ENCODE results near the gene STAT5B. TPM values are rescaled to one million over a fixed set of nuclear protein-coding genes. Genes with fewer than 3 reads are reported as not detected.

Gene STAT5B
- total and polyA plus RNA-seq, 9 of the 15 experiments (the other 6 are each of a cell fraction or from before 2014, with no cell fraction given) = 20.8 to 176 (median 92.4) TPM

- no peak for TF ChIP-seq CBX8 (IDR thresholded peaks at IDR 0.05; ENCODE audit: borderline replicate concordance, extremely low read depth, low read depth, low read length, poor library complexity, severe bottlenecking)
- TF ChIP-seq ZNF655 (CRISPR knock-in tag; IDR thresholded peaks at IDR 0.05) = no peak
- TF ChIP-seq SRSF9 (IDR thresholded peaks at IDR 0.05; ENCODE audit: borderline replicate concordance, low read depth, low read length) = no peak
- no peak for TF ChIP-seq MCM5 (IDR thresholded peaks at IDR 0.05; ENCODE audit: low read depth)
- TF ChIP-seq ZBTB9 (CRISPR knock-in tag; IDR thresholded peaks at IDR 0.05) = no peak
- no peak for TF ChIP-seq DNMT1 (IDR thresholded peaks at IDR 0.05)
- TF ChIP-seq SETDB1 (IDR thresholded peaks at IDR 0.05; ENCODE audit: low read length) = no peak
- no peak for TF ChIP-seq ZBTB12 (CRISPR knock-in tag; IDR thresholded peaks at IDR 0.05)
- no peak for TF ChIP-seq CREB5 (CRISPR knock-in tag; IDR thresholded peaks at IDR 0.05)
- TF ChIP-seq XRCC5 (IDR thresholded peaks at IDR 0.05; ENCODE audit: low read depth, low read length) = no peak; the same call in 1 of the 2 replicates
- no peak for TF ChIP-seq BRCA1 (IDR thresholded peaks at IDR 0.05)
- no peak for TF ChIP-seq BRCA1 (CRISPR knock-in tag; IDR thresholded peaks at IDR 0.05)
These were observed 82.0 kb downstream of the STAT5B start, which contains the start of gene GHDC (continued) for GRCh38 chr17:42193969-42194899.

Measured in K562 (cell line).